ENCODE data around the gene PDSS1.

DNA sequence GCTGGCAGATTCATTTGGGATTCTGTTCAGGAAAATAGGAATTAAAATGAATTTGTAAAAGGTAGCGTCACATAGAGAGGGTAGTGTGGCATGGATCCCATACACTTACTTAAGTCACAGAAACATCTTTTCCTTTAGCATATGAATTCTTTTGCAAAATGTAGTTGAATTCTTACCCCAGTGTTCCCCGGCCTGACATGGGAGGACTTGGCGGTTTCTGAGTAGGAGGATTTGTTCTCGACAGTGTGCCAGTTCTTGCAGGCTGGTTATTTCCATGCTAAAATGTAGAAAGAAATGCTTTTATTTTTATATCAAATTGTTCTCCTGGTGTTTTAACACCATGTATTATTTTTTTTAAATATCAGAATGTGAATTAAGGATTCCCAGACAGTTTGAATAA lies 72.6 kb downstream of the PDSS1 start:
- TF ChIP-seq CTCF (IDR thresholded peaks at IDR 0.05; ENCODE audit: low read depth, low read length, missing input control) (no peak), RXRA (IDR thresholded peaks at IDR 0.05) (no peak), YY1 (IDR thresholded peaks at IDR 0.05) (no peak), GABPA (IDR thresholded peaks at IDR 0.05 in 1 of 2, conservative IDR thresholded peaks at IDR 0.05 in 1 of 2) (no peak), NR2F2 (IDR thresholded peaks at IDR 0.05) (no peak), FOXA2 (IDR thresholded peaks at IDR 0.05) (no peak), TAF1 (conservative IDR thresholded peaks at IDR 0.05) (no peak)
- TF ChIP-seq, protein P1, sequence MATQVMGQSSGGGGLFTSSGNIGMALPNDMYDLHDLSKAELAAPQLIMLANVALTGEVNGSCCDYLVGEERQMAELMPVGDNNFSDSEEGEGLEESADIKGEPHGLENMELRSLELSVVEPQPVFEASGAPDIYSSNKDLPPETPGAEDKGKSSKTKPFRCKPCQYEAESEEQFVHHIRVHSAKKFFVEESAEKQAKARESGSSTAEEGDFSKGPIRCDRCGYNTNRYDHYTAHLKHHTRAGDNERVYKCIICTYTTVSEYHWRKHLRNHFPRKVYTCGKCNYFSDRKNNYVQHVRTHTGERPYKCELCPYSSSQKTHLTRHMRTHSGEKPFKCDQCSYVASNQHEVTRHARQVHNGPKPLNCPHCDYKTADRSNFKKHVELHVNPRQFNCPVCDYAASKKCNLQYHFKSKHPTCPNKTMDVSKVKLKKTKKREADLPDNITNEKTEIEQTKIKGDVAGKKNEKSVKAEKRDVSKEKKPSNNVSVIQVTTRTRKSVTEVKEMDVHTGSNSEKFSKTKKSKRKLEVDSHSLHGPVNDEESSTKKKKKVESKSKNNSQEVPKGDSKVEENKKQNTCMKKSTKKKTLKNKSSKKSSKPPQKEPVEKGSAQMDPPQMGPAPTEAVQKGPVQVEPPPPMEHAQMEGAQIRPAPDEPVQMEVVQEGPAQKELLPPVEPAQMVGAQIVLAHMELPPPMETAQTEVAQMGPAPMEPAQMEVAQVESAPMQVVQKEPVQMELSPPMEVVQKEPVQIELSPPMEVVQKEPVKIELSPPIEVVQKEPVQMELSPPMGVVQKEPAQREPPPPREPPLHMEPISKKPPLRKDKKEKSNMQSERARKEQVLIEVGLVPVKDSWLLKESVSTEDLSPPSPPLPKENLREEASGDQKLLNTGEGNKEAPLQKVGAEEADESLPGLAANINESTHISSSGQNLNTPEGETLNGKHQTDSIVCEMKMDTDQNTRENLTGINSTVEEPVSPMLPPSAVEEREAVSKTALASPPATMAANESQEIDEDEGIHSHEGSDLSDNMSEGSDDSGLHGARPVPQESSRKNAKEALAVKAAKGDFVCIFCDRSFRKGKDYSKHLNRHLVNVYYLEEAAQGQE (IDR thresholded peaks at IDR 0.05): no peak

Measured in liver (tissue), 3 donors.